ENCODE results near the gene TYMP. TPM values are rescaled to one million over a fixed set of nuclear protein-coding genes. Genes with fewer than 3 reads are reported as not detected.

Gene TYMP
- total and polyA plus RNA-seq, 8 donors, result 14.3 to 162 (median 70.2) TPM

DNA sequence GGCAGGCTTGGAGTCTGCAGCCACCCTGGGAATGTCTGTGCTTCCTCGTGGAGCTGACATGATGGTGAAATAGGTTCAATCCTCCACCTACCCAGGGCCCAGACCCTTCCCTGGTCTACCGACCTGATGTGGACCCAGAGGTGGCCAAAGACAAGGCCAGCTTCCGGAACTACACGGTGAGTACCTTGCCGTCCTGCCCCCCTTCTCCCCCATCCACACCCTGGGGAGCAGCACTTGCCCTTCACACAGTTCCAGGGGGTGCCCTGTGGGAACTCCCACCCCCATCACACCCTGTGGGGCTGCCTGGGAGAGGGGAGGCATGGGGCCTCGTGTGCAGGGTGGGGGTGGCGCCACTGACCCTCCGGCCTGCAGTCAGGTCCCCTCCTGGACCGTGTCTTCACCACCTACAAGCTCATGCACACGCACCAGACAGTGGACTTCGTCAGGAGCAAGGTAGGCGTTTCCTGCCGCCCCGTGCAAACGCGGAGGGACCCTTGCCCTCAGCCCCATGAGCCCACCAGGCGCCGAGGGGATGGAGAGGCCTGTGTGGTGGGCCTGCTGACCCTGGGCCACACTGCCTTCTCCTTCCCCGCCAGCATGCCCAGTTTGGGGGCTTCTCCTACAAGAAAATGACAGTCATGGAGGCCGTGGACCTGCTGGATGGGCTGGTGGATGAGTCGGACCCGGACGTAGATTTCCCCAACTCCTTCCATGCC is 42.4 kb downstream of the TYMP start:
- Histone ChIP-seq H3K27me3 (peaks cover 0 to 65% (median 6%) of the 10 kb centered on the region in 3 donors), H3K4me1 (peaks cover 9 to 36% (median 29%) of the 10 kb centered on the region in 4 donors), H3K27ac (no peak overlapping the region), H3K36me3 (no peaks in the 10 kb centered on the region), H3K9me3 (no peaks in the 10 kb centered on the region), H3K4me3 (no peak overlapping the region)
- 81 to 93% (median 83%) methylated on average over 7 to 23 of the region's 23 CpGs for WGBS, 5 donors
- no peak for DNase-seq
- TF ChIP-seq POLR2A (IDR thresholded peaks at IDR 0.05) (no peak), POLR2AphosphoS5 (IDR thresholded peaks at IDR 0.05) (no peak), EP300 (IDR thresholded peaks at IDR 0.05) (no peak)
- TF ChIP-seq, protein P1, sequence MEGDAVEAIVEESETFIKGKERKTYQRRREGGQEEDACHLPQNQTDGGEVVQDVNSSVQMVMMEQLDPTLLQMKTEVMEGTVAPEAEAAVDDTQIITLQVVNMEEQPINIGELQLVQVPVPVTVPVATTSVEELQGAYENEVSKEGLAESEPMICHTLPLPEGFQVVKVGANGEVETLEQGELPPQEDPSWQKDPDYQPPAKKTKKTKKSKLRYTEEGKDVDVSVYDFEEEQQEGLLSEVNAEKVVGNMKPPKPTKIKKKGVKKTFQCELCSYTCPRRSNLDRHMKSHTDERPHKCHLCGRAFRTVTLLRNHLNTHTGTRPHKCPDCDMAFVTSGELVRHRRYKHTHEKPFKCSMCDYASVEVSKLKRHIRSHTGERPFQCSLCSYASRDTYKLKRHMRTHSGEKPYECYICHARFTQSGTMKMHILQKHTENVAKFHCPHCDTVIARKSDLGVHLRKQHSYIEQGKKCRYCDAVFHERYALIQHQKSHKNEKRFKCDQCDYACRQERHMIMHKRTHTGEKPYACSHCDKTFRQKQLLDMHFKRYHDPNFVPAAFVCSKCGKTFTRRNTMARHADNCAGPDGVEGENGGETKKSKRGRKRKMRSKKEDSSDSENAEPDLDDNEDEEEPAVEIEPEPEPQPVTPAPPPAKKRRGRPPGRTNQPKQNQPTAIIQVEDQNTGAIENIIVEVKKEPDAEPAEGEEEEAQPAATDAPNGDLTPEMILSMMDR (IDR thresholded peaks at IDR 0.05), result no peak
- intact Hi-C loops (cut with DNase I; ENCODE audit: low total_unique reads), result no loop called here

DNA sequence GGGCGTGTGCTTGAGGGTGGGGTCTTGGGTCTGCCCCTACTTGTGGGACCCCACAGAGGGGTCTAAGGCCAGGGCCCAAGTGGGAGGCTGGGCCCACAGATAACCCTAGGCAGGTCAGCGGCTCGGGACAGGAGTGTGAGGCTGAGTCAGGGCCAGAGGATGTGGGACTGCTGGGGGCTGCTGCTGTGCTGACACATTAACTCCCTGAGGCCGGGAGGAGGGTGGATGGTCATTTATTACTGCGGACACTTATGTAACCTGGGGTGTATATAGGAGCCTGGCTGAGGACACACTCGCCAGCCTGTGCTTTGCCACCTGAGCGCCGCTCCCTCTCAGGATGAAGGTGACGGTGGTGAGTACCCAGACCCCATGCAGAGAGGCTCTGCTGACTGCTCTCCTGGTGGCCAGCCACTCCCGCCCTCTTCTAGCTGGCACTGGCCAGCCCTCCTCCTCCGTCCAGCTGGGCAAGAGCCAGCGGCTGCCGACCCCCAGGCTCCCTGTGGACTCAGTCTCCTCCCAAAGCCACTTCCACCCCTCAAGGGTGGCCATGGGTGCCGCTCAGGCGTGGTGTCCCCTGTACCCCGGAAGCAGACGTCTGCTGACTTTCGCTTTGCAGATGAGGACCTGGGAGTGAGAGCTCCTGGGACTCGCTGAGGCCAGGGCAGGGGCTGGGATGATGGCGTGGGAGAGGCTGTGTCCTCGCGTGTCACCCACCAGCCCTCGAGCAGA is 43.1 kb downstream of the TYMP start, which contains the start of gene MIOX:
TSS of gene MIOX (plus strand) at position 299 of the 729 bp plus-strand sequence. CDS start at position 338, 39 bp downstream.
- no peak for DNase-seq
- TF ChIP-seq EP300 (IDR thresholded peaks at IDR 0.05) (no peak), POLR2AphosphoS5 (IDR thresholded peaks at IDR 0.05) (no peak), POLR2A (IDR thresholded peaks at IDR 0.05) (no peak)
- TF ChIP-seq, protein P1 (IDR thresholded peaks at IDR 0.05), result no peak
- H3K4me3 ChIP-seq, result no peak within 1 kb of the TSS
- intact Hi-C loops (cut with DNase I; ENCODE audit: low total_unique reads), result no loop called here
- 56 to 76% (median 62%) methylated on average over 17 to 23 of the region's 23 CpGs for WGBS, 5 donors
- no peaks in the 10 kb centered on the region for H3K36me3 ChIP-seq
- peak within 1 kb of the TSS in 1 of 5 donors; percentile 12 for H3K27ac ChIP-seq
- H3K4me1 ChIP-seq, result peaks cover 16 to 43% (median 37%) of the 10 kb centered on the region in 4 donors
- no peaks in the 10 kb centered on the region for H3K9me3 ChIP-seq
- peaks cover 2 to 72% (median 13%) of the 10 kb centered on the region in 3 donors for H3K27me3 ChIP-seq

DNA sequence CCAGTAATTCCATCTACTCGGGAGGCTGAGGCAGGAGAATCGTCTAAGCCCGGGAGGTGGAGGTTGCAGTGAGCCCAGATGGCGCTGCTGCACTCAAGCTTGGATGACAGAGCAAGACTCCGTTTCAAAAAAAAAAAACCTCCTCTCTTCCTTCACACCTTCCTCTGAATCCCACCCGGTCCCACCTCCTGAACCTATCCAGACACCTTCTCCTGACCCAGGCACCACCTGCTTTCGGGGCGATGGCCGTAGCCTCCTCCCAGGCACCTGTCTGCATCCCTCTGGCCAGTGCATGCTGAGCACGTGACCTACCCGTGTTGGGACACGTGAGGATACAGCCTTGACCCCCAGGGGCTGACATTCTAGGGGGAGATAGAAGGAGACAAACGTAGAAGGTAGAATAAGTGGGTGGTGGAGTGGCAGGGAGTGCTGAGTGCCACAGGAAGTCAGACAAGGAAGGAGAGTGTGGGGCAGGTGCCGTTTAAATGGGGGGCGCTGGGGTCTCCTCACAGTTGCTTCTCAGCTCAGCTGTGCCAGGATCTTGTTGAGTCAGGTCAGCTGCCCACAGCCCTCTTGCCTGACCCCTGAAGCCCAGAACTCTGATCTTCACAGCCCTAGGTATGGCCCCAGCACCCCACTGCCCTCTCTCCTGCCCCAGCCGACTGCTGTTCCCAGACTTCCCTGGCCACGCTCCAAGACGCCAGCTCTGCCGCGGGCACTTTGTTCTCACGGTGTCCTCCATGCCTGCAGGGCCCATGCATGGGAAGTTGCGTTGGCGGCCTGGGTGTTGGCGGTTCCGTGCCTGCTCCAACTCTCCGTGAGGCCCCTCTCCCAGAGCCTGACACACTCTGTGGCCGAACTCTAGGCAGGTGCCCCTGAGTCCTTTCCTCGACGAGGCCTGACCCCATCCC is 44.3 kb downstream of the TYMP start:
- H3K27ac ChIP-seq, result peak overlapping the region in 3 of 5 donors; percentile 12 to 74 (median 60)
- intact Hi-C loops (cut with DNase I; ENCODE audit: low total_unique reads), result no loop called here
- H3K4me3 ChIP-seq, result no peak overlapping the region
- no peaks in the 10 kb centered on the region for H3K36me3 ChIP-seq
- no peaks in the 10 kb centered on the region for H3K9me3 ChIP-seq
- peaks cover 24 to 51% (median 46%) of the 10 kb centered on the region in 4 donors for H3K4me1 ChIP-seq
- peaks cover 7 to 85% (median 25%) of the 10 kb centered on the region in 3 donors for H3K27me3 ChIP-seq
- TF ChIP-seq EP300 (IDR thresholded peaks at IDR 0.05) (no peak), POLR2A (IDR thresholded peaks at IDR 0.05) (no peak), POLR2AphosphoS5 (IDR thresholded peaks at IDR 0.05) (no peak)
- TF ChIP-seq, protein P1 (IDR thresholded peaks at IDR 0.05), result no peak
- WGBS, 5 donors, result 46 to 55% (median 50%) methylated on average over 29 of the region's 29 CpGs
- DNase-seq, result peak in 1 of 2 donors; percentile 86
